PFSK-1 (cell line): ENCODE results near the gene CHRNE.

Experiments used
- FOXP2 ChIP-seq: optimal IDR thresholded peaks from 2 replicates; pipeline ENCODE3; 2011; ENCODE audit warnings: borderline replicate concordance, control low read depth, inconsistent platforms; ENCODE audit not compliant: insufficient read depth; ENCODE audit errors: extremely low read length, extremely low read depth
- POLR2AphosphoS5 ChIP-seq: IDR thresholded peaks from 2 replicates; pipeline ENCODE4 v1.6.1; 2012; ENCODE audit warnings: low read depth, mild to moderate bottlenecking, control low read depth, low read length, moderate library complexity
- SIN3A ChIP-seq: IDR thresholded peaks from 2 replicates; pipeline ENCODE4 v1.6.1; 2012; ENCODE audit warnings: mild to moderate bottlenecking, low read length, moderate library complexity, borderline replicate concordance; ENCODE audit not compliant: insufficient read depth
- TAF1 ChIP-seq: IDR thresholded peaks from 2 replicates; pipeline ENCODE4 v1.6.1; 2012; ENCODE audit warnings: low read length, control low read depth, borderline replicate concordance; ENCODE audit not compliant: insufficient read depth
- TF ChIP-seq, protein P1 (sequence below), 2 experiments: IDR thresholded peaks; 2 replicates each; pipeline versions ENCODE4 v1.6.1 to v1.8.0; 2011 to 2012; ENCODE audit warnings: low read depth in 2 of 2, low read length in 2 of 2, control low read depth in 1 of 2, inconsistent platforms in 1 of 2, mild to moderate bottlenecking in 1 of 2, moderate library complexity in 1 of 2; ENCODE audit not compliant: insufficient read depth in 1 of 2

The CHRNE gene

DNA sequence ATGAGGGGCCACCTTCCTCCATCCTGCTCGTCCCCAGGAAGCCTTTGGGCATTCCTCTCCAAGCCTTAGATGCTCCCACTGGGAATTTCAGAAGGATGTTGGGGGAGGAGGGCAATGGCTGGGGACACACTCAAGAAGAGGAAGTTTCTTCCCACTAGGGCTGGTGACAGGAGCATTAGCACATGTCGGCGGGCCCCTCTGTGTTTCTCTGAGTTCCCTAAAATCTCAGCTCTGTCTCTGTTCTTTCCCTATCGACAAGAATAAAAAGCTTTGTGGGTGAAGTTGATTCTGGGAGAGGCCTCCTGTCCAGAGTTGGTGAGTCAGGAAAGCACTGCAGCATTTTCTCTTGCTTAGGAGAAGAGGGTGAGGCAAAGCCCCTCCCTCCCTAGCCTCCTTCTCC lies 23.3 kb downstream of the CHRNE start:
- TF ChIP-seq TAF1 (no peak), SIN3A (no peak), FOXP2 (no peak), POLR2AphosphoS5 (no peak)
- TF ChIP-seq, protein P1, sequence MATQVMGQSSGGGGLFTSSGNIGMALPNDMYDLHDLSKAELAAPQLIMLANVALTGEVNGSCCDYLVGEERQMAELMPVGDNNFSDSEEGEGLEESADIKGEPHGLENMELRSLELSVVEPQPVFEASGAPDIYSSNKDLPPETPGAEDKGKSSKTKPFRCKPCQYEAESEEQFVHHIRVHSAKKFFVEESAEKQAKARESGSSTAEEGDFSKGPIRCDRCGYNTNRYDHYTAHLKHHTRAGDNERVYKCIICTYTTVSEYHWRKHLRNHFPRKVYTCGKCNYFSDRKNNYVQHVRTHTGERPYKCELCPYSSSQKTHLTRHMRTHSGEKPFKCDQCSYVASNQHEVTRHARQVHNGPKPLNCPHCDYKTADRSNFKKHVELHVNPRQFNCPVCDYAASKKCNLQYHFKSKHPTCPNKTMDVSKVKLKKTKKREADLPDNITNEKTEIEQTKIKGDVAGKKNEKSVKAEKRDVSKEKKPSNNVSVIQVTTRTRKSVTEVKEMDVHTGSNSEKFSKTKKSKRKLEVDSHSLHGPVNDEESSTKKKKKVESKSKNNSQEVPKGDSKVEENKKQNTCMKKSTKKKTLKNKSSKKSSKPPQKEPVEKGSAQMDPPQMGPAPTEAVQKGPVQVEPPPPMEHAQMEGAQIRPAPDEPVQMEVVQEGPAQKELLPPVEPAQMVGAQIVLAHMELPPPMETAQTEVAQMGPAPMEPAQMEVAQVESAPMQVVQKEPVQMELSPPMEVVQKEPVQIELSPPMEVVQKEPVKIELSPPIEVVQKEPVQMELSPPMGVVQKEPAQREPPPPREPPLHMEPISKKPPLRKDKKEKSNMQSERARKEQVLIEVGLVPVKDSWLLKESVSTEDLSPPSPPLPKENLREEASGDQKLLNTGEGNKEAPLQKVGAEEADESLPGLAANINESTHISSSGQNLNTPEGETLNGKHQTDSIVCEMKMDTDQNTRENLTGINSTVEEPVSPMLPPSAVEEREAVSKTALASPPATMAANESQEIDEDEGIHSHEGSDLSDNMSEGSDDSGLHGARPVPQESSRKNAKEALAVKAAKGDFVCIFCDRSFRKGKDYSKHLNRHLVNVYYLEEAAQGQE (IDR thresholded peaks at IDR 0.05; ENCODE audit: insufficient read depth in 1 of 2, low read depth in 2 of 2, low read length in 2 of 2): no peak

DNA sequence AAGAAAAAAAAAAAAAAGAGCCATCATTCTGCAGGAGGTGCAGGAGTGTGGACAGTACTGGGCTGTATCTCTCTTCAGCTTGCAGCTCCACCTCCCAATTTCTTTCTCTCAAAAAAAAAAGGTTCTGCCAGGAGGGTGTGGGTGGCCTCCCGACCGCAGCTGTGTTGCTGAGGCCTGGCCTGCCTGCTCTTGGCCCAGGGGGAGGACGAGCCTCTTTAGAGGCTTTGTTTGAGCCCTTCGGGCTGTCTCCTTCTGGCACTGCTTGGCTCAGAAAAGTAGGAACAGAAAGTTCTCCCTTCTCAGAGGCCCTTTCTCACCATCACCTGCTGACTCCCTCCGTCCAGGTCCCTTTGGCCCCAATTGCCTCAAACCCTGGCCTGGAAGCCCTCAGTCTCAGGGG lies 25.8 kb downstream of the CHRNE start:
- TF ChIP-seq SIN3A (no peak), TAF1 (no peak), POLR2AphosphoS5 (no peak), FOXP2 (no peak)
- TF ChIP-seq, protein P1 (IDR thresholded peaks at IDR 0.05; ENCODE audit: insufficient read depth in 1 of 2, low read depth in 2 of 2, low read length in 2 of 2): no peak

DNA sequence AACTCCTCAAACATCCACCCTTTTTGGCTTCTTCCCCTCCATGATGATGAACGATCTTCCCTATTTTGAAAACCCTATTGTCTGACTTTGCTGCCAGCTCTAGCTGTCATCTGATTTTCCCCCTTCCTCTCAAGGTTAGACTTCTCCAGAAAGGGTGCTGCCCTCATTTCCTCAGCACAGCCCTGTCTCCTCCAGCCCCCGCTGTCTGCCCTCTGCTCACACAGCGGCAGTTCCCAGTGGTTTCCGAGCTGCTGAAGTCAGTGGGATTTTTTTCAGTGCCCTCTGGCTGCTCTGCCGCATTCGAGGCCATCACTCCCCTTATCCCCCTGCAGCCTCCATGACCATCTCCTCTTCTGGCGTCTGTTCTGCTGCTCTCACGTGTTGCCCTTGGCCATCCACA lies 30.1 kb downstream of the CHRNE start:
- TF ChIP-seq POLR2AphosphoS5: no peak
- TF ChIP-seq, protein P1 (IDR thresholded peaks at IDR 0.05; ENCODE audit: insufficient read depth in 1 of 2, low read depth in 2 of 2, low read length in 2 of 2): no peak
- no peak for TF ChIP-seq FOXP2
- TF ChIP-seq TAF1: no peak
- TF ChIP-seq SIN3A: no peak

DNA sequence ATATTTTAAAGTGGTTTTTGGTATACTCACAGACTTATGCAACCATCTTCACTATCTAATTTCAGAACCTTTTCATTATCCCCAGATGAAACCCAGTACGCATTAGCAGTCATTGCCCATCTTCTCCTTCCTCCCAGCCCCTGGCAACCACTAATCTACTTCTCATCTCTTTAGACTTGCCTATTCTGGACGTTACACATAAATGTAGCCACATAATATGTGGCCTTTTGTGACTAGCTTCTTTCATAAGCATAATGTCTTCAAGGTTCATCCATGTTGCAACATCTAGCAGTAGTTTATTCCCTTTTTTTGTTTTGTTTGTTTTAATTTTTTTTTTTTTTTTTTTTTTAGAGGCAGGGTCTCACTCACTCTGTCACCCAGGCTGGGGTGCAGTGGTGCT lies 32.0 kb downstream of the CHRNE start:
- TF ChIP-seq POLR2AphosphoS5: no peak
- TF ChIP-seq SIN3A: no peak
- no peak for TF ChIP-seq TAF1
- TF ChIP-seq FOXP2: no peak
- TF ChIP-seq, protein P1 (IDR thresholded peaks at IDR 0.05; ENCODE audit: insufficient read depth in 1 of 2, low read depth in 2 of 2, low read length in 2 of 2): no peak

DNA sequence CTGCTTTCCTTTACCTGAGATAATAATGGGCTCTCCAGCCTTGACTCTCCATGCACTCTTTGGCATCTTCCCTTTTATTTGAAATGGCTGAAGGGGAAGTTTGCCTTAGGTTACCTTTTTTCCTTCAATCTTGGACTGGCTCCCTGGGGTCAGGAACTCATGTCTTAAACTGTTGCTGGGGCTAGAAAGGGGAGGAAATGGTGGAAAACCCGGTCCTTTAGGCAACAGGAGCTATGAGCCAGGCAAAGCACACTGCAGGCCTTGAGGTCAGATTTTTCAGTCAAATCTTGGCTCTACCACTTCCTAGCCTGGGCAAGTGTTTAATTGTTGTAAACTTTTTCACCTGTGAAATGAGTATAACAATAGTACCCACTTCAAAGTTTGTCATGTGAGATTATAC lies 39.6 kb downstream of the CHRNE start:
- TF ChIP-seq SIN3A (no peak), FOXP2 (no peak), TAF1 (no peak), POLR2AphosphoS5 (no peak)
- TF ChIP-seq, protein P1 (IDR thresholded peaks at IDR 0.05; ENCODE audit: insufficient read depth in 1 of 2, low read depth in 2 of 2, low read length in 2 of 2): no peak
